Neural progenitor cell (in vitro differentiated cells): ENCODE data around the gene KAZN. TPM values are rescaled to one million over a fixed set of nuclear protein-coding genes. Genes with fewer than 3 reads are reported as not detected.

Experiments
- DNase-seq: peaks from one replicate; pipeline ENCODE4 v3.0.0-alpha.2; 2016; ENCODE audit warnings: low spot score
- H2AFZ ChIP-seq: fragments of 200-600 bp; sonication (generic); replicated peaks from 2 replicates; pipeline ENCODE4 v1.6.1; 2016; ENCODE audit warnings: antibody characterized with exemption
- H3F3A ChIP-seq: fragments of 200-600 bp; sonication (generic); 2 replicates; pipeline ENCODE4 v1.6.1; 2016; ENCODE audit warnings: antibody characterized with exemption, low read depth
- H3K27ac ChIP-seq: fragments of 200-600 bp; sonication (generic); 2 replicates; pipeline ENCODE4 v1.5.1; 2016; ENCODE audit warnings: mild to moderate bottlenecking
- H3K27me3 ChIP-seq: fragments of 200-600 bp; sonication (generic); 2 replicates; pipeline ENCODE4 v1.6.1; 2016; ENCODE audit warnings: mild to moderate bottlenecking, moderate library complexity
- H3K36me3 ChIP-seq: fragments of 200-600 bp; sonication (generic); 2 replicates; pipeline ENCODE4 v1.5.1; 2016
- H3K4me1 ChIP-seq: fragments of 200-600 bp; sonication (generic); 2 replicates; pipeline ENCODE4 v1.6.1; 2016; ENCODE audit warnings: mixed run types
- H3K4me2 ChIP-seq: fragments of 200-600 bp; sonication (generic); 2 replicates; pipeline ENCODE4 v1.6.1; 2016
- H3K4me3 ChIP-seq: fragments of 200-600 bp; sonication (generic); 2 replicates; pipeline ENCODE4 v1.5.1; 2016
- H3K79me2 ChIP-seq: fragments of 200-600 bp; sonication (generic); 2 replicates; pipeline ENCODE4 v1.6.1; 2016; ENCODE audit warnings: low read depth
- H3K9ac ChIP-seq: fragments of 200-600 bp; sonication (generic); 2 replicates; pipeline ENCODE4 v1.6.1; 2016
- H3K9me3 ChIP-seq: fragments of 200-600 bp; sonication (generic); 2 replicates; pipeline ENCODE4 v1.5.1; 2016; ENCODE audit warnings: low read depth
- H4K20me1 ChIP-seq: fragments of 200-600 bp; sonication (generic); 2 replicates; pipeline ENCODE4 v1.6.1; 2016; ENCODE audit warnings: low read depth
- H3K27ac Mint-ChIP-seq: 3 replicates; pipeline ENCODE4 v1.8.0; 2021; ENCODE audit warnings: mixed read lengths
- H3K27me3 Mint-ChIP-seq: 2 replicates; pipeline ENCODE4 v1.8.0; 2022; ENCODE audit warnings: low read depth, mild to moderate bottlenecking, inconsistent platforms, moderate library complexity, mixed read lengths; ENCODE audit not compliant: insufficient read depth
- H3K36me3 Mint-ChIP-seq: 3 replicates; pipeline ENCODE4 v1.8.0; 2021; ENCODE audit warnings: mixed read lengths
- H3K4me1 Mint-ChIP-seq: 3 replicates; pipeline ENCODE4 v1.8.0; 2021; ENCODE audit warnings: mixed read lengths
- H3K4me3 Mint-ChIP-seq: 3 replicates; pipeline ENCODE4 v1.8.0; 2021; ENCODE audit warnings: mild to moderate bottlenecking, moderate library complexity, mixed read lengths
- H3K9me3 Mint-ChIP-seq: 3 replicates; pipeline ENCODE4 v1.8.0; 2020; ENCODE audit warnings: mixed read lengths
- EZH2 ChIP-seq: fragments of 200-600 bp; sonication (generic); IDR thresholded peaks from 2 replicates; pipeline ENCODE4 v1.6.1; 2017; ENCODE audit warnings: antibody characterized with exemption, mild to moderate bottlenecking, moderate library complexity
- EZH2phosphoT487 ChIP-seq: fragments of 200-600 bp; sonication (generic); IDR thresholded peaks from 2 replicates; pipeline ENCODE4 v1.6.1; 2017; ENCODE audit warnings: antibody characterized with exemption
- total RNA-seq: library from RNA; depleted of rRNA; stranded (reverse); fragments of >200 nt; gene quantifications from 2 replicates; pipeline ENCODE4 v1.2.3, GENCODE V29; 2015; ENCODE audit warnings: low replicate concordance
- TF ChIP-seq, protein P1 (sequence below): fragments of 200-600 bp; sonication (generic); IDR thresholded peaks from 2 replicates; pipeline ENCODE4 v1.5.1; 2017; ENCODE audit warnings: antibody characterized with exemption, mild to moderate bottlenecking

KAZN gene
- total RNA-seq, 1 donor from 2014 or later: 6.1 TPM

DNA sequence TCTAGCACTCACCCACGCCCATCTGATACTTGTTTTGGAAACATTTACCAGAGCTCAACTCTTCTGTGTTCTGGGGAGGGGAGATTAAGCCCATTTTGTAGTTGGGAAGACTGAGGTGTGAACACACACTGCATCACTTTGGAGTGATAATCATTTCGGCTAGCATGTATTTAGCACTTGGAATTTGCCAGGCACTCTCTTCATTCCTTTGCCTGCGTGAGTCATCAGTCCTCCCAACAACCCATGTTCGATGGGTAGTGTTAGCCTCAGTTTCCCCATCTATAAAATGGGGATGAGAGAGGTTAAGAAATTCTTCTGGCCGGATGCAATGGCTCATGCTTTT lies 372.3 kb downstream of the KAZN start:
- Histone ChIP-seq H4K20me1 (no peaks in the 10 kb centered on the region), H3K79me2 (no peaks in the 10 kb centered on the region), H3K27me3 (no peaks in the 10 kb centered on the region), H3K36me3 (no peaks in the 10 kb centered on the region), H3K4me1 (peaks cover 10% of the 10 kb centered on the region), H3K9ac (no peak overlapping the region), H3K9me3 (no peaks in the 10 kb centered on the region), H3K27ac (no peak overlapping the region), H2AFZ (no peak overlapping the region), H3K4me3 (no peak overlapping the region), H3F3A (no peaks in the 10 kb centered on the region), H3K4me2 (no peak overlapping the region)
- Mint-ChIP-seq H3K27me3 (peaks cover 6% of the 10 kb centered on the region), H3K27ac (peak overlapping the region; percentile 13), H3K9me3 (peaks cover 9% of the 10 kb centered on the region), H3K36me3 (peaks cover 8% of the 10 kb centered on the region), H3K4me3 (no peak overlapping the region), H3K4me1 (peaks cover 41% of the 10 kb centered on the region)
- TF ChIP-seq, protein P1, sequence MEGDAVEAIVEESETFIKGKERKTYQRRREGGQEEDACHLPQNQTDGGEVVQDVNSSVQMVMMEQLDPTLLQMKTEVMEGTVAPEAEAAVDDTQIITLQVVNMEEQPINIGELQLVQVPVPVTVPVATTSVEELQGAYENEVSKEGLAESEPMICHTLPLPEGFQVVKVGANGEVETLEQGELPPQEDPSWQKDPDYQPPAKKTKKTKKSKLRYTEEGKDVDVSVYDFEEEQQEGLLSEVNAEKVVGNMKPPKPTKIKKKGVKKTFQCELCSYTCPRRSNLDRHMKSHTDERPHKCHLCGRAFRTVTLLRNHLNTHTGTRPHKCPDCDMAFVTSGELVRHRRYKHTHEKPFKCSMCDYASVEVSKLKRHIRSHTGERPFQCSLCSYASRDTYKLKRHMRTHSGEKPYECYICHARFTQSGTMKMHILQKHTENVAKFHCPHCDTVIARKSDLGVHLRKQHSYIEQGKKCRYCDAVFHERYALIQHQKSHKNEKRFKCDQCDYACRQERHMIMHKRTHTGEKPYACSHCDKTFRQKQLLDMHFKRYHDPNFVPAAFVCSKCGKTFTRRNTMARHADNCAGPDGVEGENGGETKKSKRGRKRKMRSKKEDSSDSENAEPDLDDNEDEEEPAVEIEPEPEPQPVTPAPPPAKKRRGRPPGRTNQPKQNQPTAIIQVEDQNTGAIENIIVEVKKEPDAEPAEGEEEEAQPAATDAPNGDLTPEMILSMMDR: no peak
- no peak for TF ChIP-seq EZH2phosphoT487
- TF ChIP-seq EZH2: no peak
- no peak for DNase-seq

DNA sequence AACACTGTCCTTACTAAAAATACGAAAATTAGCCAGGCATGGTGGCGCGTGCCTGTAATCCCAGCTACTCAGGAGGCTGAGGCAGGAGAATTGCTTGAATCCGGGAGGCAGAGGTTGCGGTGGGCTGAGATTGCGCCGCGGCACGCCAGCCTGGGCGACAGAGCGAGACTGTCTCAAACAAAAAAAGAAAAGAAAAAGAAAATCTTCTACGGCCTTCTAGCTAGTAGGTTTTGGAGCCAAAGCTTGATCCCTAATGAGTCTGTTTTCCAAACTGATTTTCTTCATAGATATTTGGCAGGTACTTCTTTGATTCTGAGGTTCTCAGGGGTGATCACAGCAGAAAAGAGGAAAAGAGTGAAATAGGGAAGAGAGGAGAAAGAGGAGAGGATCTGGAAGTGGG lies 372.7 kb downstream of the KAZN start:
- peaks cover 45% of the 10 kb centered on the region for H3K4me1 Mint-ChIP-seq
- Histone ChIP-seq H3K27me3 (no peaks in the 10 kb centered on the region), H3K9me3 (no peaks in the 10 kb centered on the region), H3K27ac (no peak overlapping the region), H3K4me3 (no peak overlapping the region), H2AFZ (no peak overlapping the region), H3K79me2 (no peaks in the 10 kb centered on the region), H3K9ac (no peak overlapping the region), H4K20me1 (no peaks in the 10 kb centered on the region), H3F3A (no peaks in the 10 kb centered on the region), H3K4me2 (no peak overlapping the region), H3K36me3 (no peaks in the 10 kb centered on the region), H3K4me1 (peaks cover 10% of the 10 kb centered on the region)
- H3K9me3 Mint-ChIP-seq: peaks cover 9% of the 10 kb centered on the region
- TF ChIP-seq, protein P1: no peak
- peaks cover 8% of the 10 kb centered on the region for H3K36me3 Mint-ChIP-seq
- H3K4me3 Mint-ChIP-seq: no peak overlapping the region
- H3K27ac Mint-ChIP-seq: peak overlapping the region; percentile 18
- H3K27me3 Mint-ChIP-seq: peaks cover 6% of the 10 kb centered on the region
- DNase-seq: no peak

DNA sequence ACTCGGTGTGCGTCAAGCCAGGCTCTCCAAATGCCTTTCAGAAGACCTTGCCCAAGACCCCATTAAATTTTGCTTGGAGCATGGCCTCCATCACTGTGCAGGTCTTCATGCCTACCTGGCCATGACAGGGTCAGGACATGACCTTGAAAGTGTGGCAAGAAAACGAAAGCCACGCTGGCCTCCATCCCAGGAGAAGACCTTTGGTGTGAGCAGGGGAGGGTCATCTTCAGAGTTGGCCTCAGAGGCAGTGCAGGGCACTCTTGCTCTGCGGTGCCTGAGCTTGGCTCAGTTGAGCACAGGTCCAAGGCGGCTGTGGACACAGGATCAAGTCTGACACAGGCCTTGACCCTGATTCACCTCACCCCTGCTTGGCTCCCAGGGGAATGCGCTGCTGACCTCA lies 373.6 kb downstream of the KAZN start:
- peaks cover 6% of the 10 kb centered on the region for H3K27me3 Mint-ChIP-seq
- no peak overlapping the region for H3K27ac ChIP-seq
- H3K36me3 ChIP-seq: no peaks in the 10 kb centered on the region
- no peak overlapping the region for H3K4me2 ChIP-seq
- DNase-seq: no peak
- no peaks in the 10 kb centered on the region for H3K27me3 ChIP-seq
- H3K4me3 Mint-ChIP-seq: no peak overlapping the region
- no peak overlapping the region for H3K4me3 ChIP-seq
- H3K36me3 Mint-ChIP-seq: peaks cover 3% of the 10 kb centered on the region
- no peaks in the 10 kb centered on the region for H3K79me2 ChIP-seq
- H3K4me1 Mint-ChIP-seq: peaks cover 47% of the 10 kb centered on the region
- H3K27ac Mint-ChIP-seq: peak overlapping the region; percentile 40
- TF ChIP-seq, protein P1: no peak
- TF ChIP-seq EZH2phosphoT487: no peak
- no peak for TF ChIP-seq EZH2
- H3F3A ChIP-seq: no peaks in the 10 kb centered on the region
- no peak overlapping the region for H2AFZ ChIP-seq
- H3K9me3 ChIP-seq: no peaks in the 10 kb centered on the region
- H3K4me1 ChIP-seq: peaks cover 10% of the 10 kb centered on the region
- H3K9me3 Mint-ChIP-seq: peaks cover 9% of the 10 kb centered on the region
- H4K20me1 ChIP-seq: no peaks in the 10 kb centered on the region
- no peak overlapping the region for H3K9ac ChIP-seq

DNA sequence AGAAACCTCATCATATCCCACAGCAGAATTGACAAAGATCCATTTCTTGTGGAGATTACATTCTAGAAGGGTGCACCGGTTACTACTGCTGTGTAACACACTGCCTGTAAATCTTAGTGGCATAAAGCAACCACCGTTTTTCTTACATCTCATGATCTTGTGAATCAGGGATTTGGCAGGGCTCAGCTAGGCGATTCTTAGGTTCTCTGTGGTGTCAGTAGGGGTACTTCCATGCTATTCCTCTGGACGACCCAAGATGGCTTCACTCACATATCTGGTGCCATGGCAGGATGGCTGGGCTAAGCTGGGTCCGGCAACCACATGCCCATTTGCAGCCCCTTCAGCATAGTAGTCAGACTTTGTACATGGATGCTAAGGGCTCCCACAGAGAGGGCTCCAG lies 375.3 kb downstream of the KAZN start:
- no peak overlapping the region for H3K4me3 Mint-ChIP-seq
- H3K4me2 ChIP-seq: no peak overlapping the region
- H4K20me1 ChIP-seq: no peaks in the 10 kb centered on the region
- no peak overlapping the region for H3K27ac ChIP-seq
- no peaks in the 10 kb centered on the region for H3K36me3 ChIP-seq
- DNase-seq: no peak
- H3K27me3 ChIP-seq: no peaks in the 10 kb centered on the region
- H3K9me3 ChIP-seq: no peaks in the 10 kb centered on the region
- peaks cover 3% of the 10 kb centered on the region for H3K4me1 ChIP-seq
- H3K27me3 Mint-ChIP-seq: peaks cover 5% of the 10 kb centered on the region
- TF ChIP-seq EZH2phosphoT487: no peak
- H3K27ac Mint-ChIP-seq: no peak overlapping the region
- no peak overlapping the region for H3K4me3 ChIP-seq
- no peaks in the 10 kb centered on the region for H3F3A ChIP-seq
- no peak overlapping the region for H2AFZ ChIP-seq
- peaks cover 5% of the 10 kb centered on the region for H3K9me3 Mint-ChIP-seq
- H3K79me2 ChIP-seq: no peaks in the 10 kb centered on the region
- no peaks in the 10 kb centered on the region for H3K36me3 Mint-ChIP-seq
- H3K4me1 Mint-ChIP-seq: peaks cover 42% of the 10 kb centered on the region
- H3K9ac ChIP-seq: no peak overlapping the region
